Urothelium cell line (cell line): Measurements from ENCODE around the gene ABCC5.

Source experiments
- DNase-seq: peaks from one replicate; pipeline ENCODE4 v3.0.0; 2011; ENCODE audit warnings: low spot score, mixed read lengths
- FAIRE-seq: peaks from 2 replicates; lab custom pipeline; 2011; peaks lifted over from hg19 to GRCh38; lab: Jason Lieb, UNC

Gene ABCC5

GRCh38 chr3:183930086-183930485, 87.6 kb downstream of the ABCC5 start:
- DNase-seq (no peak), FAIRE-seq (no peak)

GRCh38 chr3:183927059-183927458, 90.6 kb downstream of the ABCC5 start:
- no peak for DNase-seq
- no peak for FAIRE-seq

GRCh38 chr3:183924956-183925355, 92.7 kb downstream of the ABCC5 start:
- DNase-seq (no peak), FAIRE-seq (no peak)

- FAIRE-seq (no peak), DNase-seq (no peak)
These were observed 93.1 kb downstream of the ABCC5 start for GRCh38 chr3:183924543-183924942.

- no peak for FAIRE-seq
- DNase-seq = no peak
These were observed 95.3 kb downstream of the ABCC5 start for GRCh38 chr3:183922421-183922820.

GRCh38 chr3:183921096-183921495, 96.6 kb downstream of the ABCC5 start:
- FAIRE-seq = no peak
- no peak for DNase-seq

GRCh38 chr3:183920416-183920815, 97.3 kb downstream of the ABCC5 start:
- DNase-seq = no peak

GRCh38 chr3:183918178-183918577, 99.5 kb downstream of the ABCC5 start:
- DNase-seq (no peak), FAIRE-seq (no peak)

More at GRCh38 chr3:183920416-183920815, 97.3 kb downstream of the ABCC5 start:
- no peak for FAIRE-seq

GRCh38 chr3:183917776-183918175, 99.9 kb downstream of the ABCC5 start:
- no peak for FAIRE-seq
- no peak for DNase-seq

- FAIRE-seq = no peak
These were observed 102.8 kb downstream of the ABCC5 start for GRCh38 chr3:183914856-183915255.

GRCh38 chr3:183913580-183913920, 104.1 kb downstream of the ABCC5 start:
- no peak for DNase-seq
- FAIRE-seq = no peak

More at GRCh38 chr3:183914856-183915255, 102.8 kb downstream of the ABCC5 start:
- DNase-seq = no peak

- no peak for FAIRE-seq
- no peak for DNase-seq
These were observed 104.6 kb downstream of the ABCC5 start for GRCh38 chr3:183912895-183913579.

- DNase-seq (no peak), FAIRE-seq (no peak)
These were observed 105.7 kb downstream of the ABCC5 start for GRCh38 chr3:183911763-183912506.

GRCh38 chr3:183911087-183911486, 106.6 kb downstream of the ABCC5 start:
- no peak for DNase-seq
- no peak for FAIRE-seq

- DNase-seq = no peak
- no peak for FAIRE-seq
These were observed 108.6 kb downstream of the ABCC5 start for GRCh38 chr3:183909030-183909600.

GRCh38 chr3:183907911-183908331, 109.8 kb downstream of the ABCC5 start:
- FAIRE-seq = no peak
- DNase-seq = no peak

GRCh38 chr3:183907176-183907575, 110.5 kb downstream of the ABCC5 start:
- FAIRE-seq = no peak
- no peak for DNase-seq

- no peak for DNase-seq
- no peak for FAIRE-seq
These were observed 111.3 kb downstream of the ABCC5 start for GRCh38 chr3:183906234-183906921.

- DNase-seq (no peak), FAIRE-seq (peak; percentile 46)
These were observed 112.6 kb downstream of the ABCC5 start for GRCh38 chr3:183904833-183905780.

GRCh38 chr3:183898028-183898431, 119.7 kb downstream of the ABCC5 start:
- DNase-seq (no peak), FAIRE-seq (no peak)
